IMR-90 (cell line): Measurements from ENCODE around the gene ZNF888. TPM values are rescaled to one million over a fixed set of nuclear protein-coding genes. Genes with fewer than 3 reads are reported as not detected.
"Not testable (repeated sequence)": the region's sequence is repeated elsewhere in the genome, so short reads cannot be mapped to it uniquely, and the experiment has no call there.

Experiments used
- ATAC-seq: fragments of 200-7000 bp; cut with Tn5 transposase; 2 replicates; pipeline ENCODE4 v1.9.1; 2020; ENCODE audit warnings: low read depth, mild to moderate bottlenecking, moderate library complexity
- BruUV-seq: library from RNA; stranded (reverse); fragments of 400-500 nt; replicated peaks from 2 replicates; lab custom pipeline; 2021; lab: Mats Ljungman, UMichigan
- CTCF ChIA-PET: fragments of 300-600 bp; formaldehyde crosslinking; extraction: SDS; loops from one replicate; lab custom pipeline; 2021; ENCODE audit warnings: antibody characterized with exemption; lab: Yijun Ruan, JAX
- POLR2A ChIA-PET: fragments of 300-600 bp; sonication (Branson Sonifier 250); formaldehyde crosslinking; loops from one replicate; lab custom pipeline; 2022; ENCODE audit warnings: antibody characterized with exemption; ENCODE audit not compliant: unreplicated experiment; lab: Charles Lee
- DNase-seq: peaks from one replicate; pipeline ENCODE4 v3.0.0; 2013
- H2AFZ ChIP-seq: replicated peaks from 2 replicates; pipeline ENCODE3; 2013; ENCODE audit warnings: low read length, mild to moderate bottlenecking; ENCODE audit not compliant: poor library complexity
- H2AK5ac ChIP-seq: 2 replicates; pipeline ENCODE4 v1.6.1; 2013; ENCODE audit warnings: low read depth, low read length, inconsistent platforms
- H2AK9ac ChIP-seq: replicated peaks from 2 replicates; pipeline ENCODE3; 2013; ENCODE audit warnings: mild to moderate bottlenecking, low read depth, low read length, moderate library complexity; ENCODE audit not compliant: poor library complexity
- H2BK120ac ChIP-seq: 2 replicates; pipeline ENCODE4 v1.6.1; 2013; ENCODE audit warnings: low read depth, low read length, inconsistent platforms
- H2BK15ac ChIP-seq: 3 replicates; pipeline ENCODE4 v1.6.1; 2013; ENCODE audit warnings: low read depth, low read length, inconsistent platforms
- H2BK20ac ChIP-seq: 2 replicates; pipeline ENCODE4 v1.6.1; 2013; ENCODE audit warnings: low read depth, mild to moderate bottlenecking, inconsistent platforms, low read length, moderate library complexity
- H2BK5ac ChIP-seq: 2 replicates; pipeline ENCODE4 v1.6.1; 2013; ENCODE audit warnings: mild to moderate bottlenecking, low read depth, low read length, inconsistent platforms; ENCODE audit not compliant: poor library complexity, severe bottlenecking
- H3K14ac ChIP-seq: replicated peaks from 2 replicates; pipeline ENCODE4 v1.6.1; 2013; ENCODE audit warnings: low read depth, low read length, inconsistent platforms
- H3K18ac ChIP-seq: 2 replicates; pipeline ENCODE4 v1.6.1; 2013; ENCODE audit warnings: low read depth, low read length, control low read depth
- H3K23ac ChIP-seq: 2 replicates; pipeline ENCODE4 v1.6.1; 2013; ENCODE audit warnings: low read depth, low read length, inconsistent platforms
- H3K27ac ChIP-seq: 2 replicates; pipeline ENCODE4 v1.5.1; 2013; ENCODE audit warnings: mild to moderate bottlenecking, control low read depth, low read length; ENCODE audit not compliant: insufficient read depth
- H3K27me3 ChIP-seq: 2 replicates; pipeline ENCODE4 v1.6.1; 2013; ENCODE audit warnings: low read length; ENCODE audit not compliant: control insufficient read depth, insufficient read depth
- H3K36me3 ChIP-seq: 2 replicates; pipeline ENCODE4 v1.6.1; 2013; ENCODE audit warnings: low read length, mixed read lengths; ENCODE audit not compliant: control insufficient read depth, insufficient read depth
- H3K4ac ChIP-seq: 2 replicates; pipeline ENCODE4 v1.6.1; 2013; ENCODE audit warnings: low read depth, low read length, inconsistent platforms
- H3K4me1 ChIP-seq: 2 replicates; pipeline ENCODE4 v1.6.1; 2013; ENCODE audit warnings: low read length, mixed read lengths; ENCODE audit not compliant: control insufficient read depth, insufficient read depth
- H3K4me2 ChIP-seq: 2 replicates; pipeline ENCODE4 v1.6.1; 2013; ENCODE audit warnings: low read depth, mild to moderate bottlenecking, control low read depth, low read length, moderate library complexity
- H3K4me3 ChIP-seq: 2 replicates; pipeline ENCODE4 v1.5.1; 2013; ENCODE audit warnings: low read depth, mild to moderate bottlenecking, control low read depth, low read length, moderate library complexity; ENCODE audit not compliant: insufficient read depth
- H3K56ac ChIP-seq: 2 replicates; pipeline ENCODE4 v1.6.1; 2013; ENCODE audit warnings: low read length, inconsistent platforms; ENCODE audit not compliant: insufficient read depth; ENCODE audit errors: extremely low read depth
- H3K79me1 ChIP-seq, 2 experiments: 2 replicates each; pipeline ENCODE4 v1.6.1; 2013; ENCODE audit warnings: low read length in 2 of 2, inconsistent platforms in 1 of 2, low read depth in 1 of 2
- H3K9ac ChIP-seq: 2 replicates; pipeline ENCODE4 v1.6.1; 2013; ENCODE audit warnings: low read depth, low read length, control low read depth
- H3K9me1 ChIP-seq: 2 replicates; pipeline ENCODE4 v1.6.1; 2013; ENCODE audit warnings: low read length, inconsistent platforms; ENCODE audit not compliant: insufficient read depth
- H3K9me3 ChIP-seq: 2 replicates; pipeline ENCODE4 v1.6.1; 2013; ENCODE audit warnings: low read length; ENCODE audit not compliant: control insufficient read depth, insufficient read depth
- H4K20me1 ChIP-seq: 2 replicates; pipeline ENCODE4 v1.6.1; 2013; ENCODE audit warnings: low read length, inconsistent platforms; ENCODE audit not compliant: insufficient read depth
- H4K5ac ChIP-seq: 2 replicates; pipeline ENCODE4 v1.6.1; 2013; ENCODE audit warnings: mild to moderate bottlenecking, low read depth, low read length, control low read depth
- H4K8ac ChIP-seq, 2 experiments: 2 replicates each; pipeline ENCODE4 v1.6.1; 2013; ENCODE audit warnings: low read depth in 2 of 2, low read length in 2 of 2, control low read depth in 1 of 2, inconsistent platforms in 1 of 2
- H4K91ac ChIP-seq: 2 replicates; pipeline ENCODE4 v1.6.1; 2013; ENCODE audit warnings: low read depth, low read length, inconsistent platforms; ENCODE audit not compliant: insufficient read depth
- WGBS, 2 experiments: methylation state at CpG; one replicate each; pipeline versions ENCODE4 v1.1.5 to v1.1.7; 2013; ENCODE audit warnings: missing lambda C conversion rate in 2 of 2; ENCODE audit not compliant: insufficient read length in 1 of 2; ENCODE audit errors: extremely low coverage in 2 of 2; 5-methylcytosine and 5-hydroxymethylcytosine counted together
- dilution Hi-C: fragments of 300-500 bp; cut with HindIII; formaldehyde crosslinking; loops from one replicate; pipeline ENCODE4 v1.14.3; 2018; ENCODE audit warnings: low sequenced_read_pairs; ENCODE audit not compliant: unreplicated experiment
- in situ Hi-C: fragments of 300-500 bp; cut with MboI; formaldehyde crosslinking; loops from 3 replicates; pipeline ENCODE4 v1.14.3; 2019; ENCODE audit warnings: low sequenced_read_pairs, inconsistent platforms, mixed read lengths
- intact Hi-C: fragments of 100-400 bp; cut with micrococcal nuclease; formaldehyde crosslinking; loops from 2 replicates; pipeline ENCODE4 v1.10.0; 2022
- polyA plus RNA-seq, 3 experiments: library from polyadenylated mRNA; depleted of rRNA; stranded (reverse); fragments of >200 nt; gene quantifications; 2 replicates each; pipeline ENCODE4 v1.2.3, GENCODE V29; 2012; ENCODE audit warnings: low replicate concordance in 1 of 3
- total RNA-seq: library from RNA; depleted of rRNA; stranded (reverse); fragments of >200 nt; gene quantifications from 2 replicates; pipeline ENCODE4 v1.2.3, GENCODE V29; 2012

ZNF888 gene
- total and polyA plus RNA-seq, 2 of the 4 experiments (the other 2 are of a cell fraction) = 0.82 to 6.1 TPM

GRCh38 chr19:52924641-52925040 lies 1.4 kb upstream of the ZNF888 start:
- H3K9ac ChIP-seq, BruUV-seq, H3K27ac ChIP-seq, H3K27me3 ChIP-seq, H3K18ac ChIP-seq, in situ Hi-C loops, H2BK5ac ChIP-seq, H4K91ac ChIP-seq, POLR2A ChIA-PET, H3K9me1 ChIP-seq, H3K4me2 ChIP-seq, H2AFZ ChIP-seq, H3K4ac ChIP-seq, H3K79me1 ChIP-seq, H2AK5ac ChIP-seq, H3K23ac ChIP-seq, H3K36me3 ChIP-seq, H3K14ac ChIP-seq, CTCF ChIA-PET, H2BK15ac ChIP-seq, H4K8ac ChIP-seq, H3K4me1 ChIP-seq, H3K56ac ChIP-seq, H4K20me1 ChIP-seq, H2BK20ac ChIP-seq, H4K5ac ChIP-seq, intact Hi-C loops, dilution Hi-C loops, H3K9me3 ChIP-seq, H3K4me3 ChIP-seq, H2BK120ac ChIP-seq, DNase-seq, ATAC-seq, H2AK9ac ChIP-seq: not testable (repeated sequence)
- 93% methylated on average over 2 of the region's 9 CpGs; no CpG with 5 or more reads in 1 of the 2 experiments for WGBS, 2 experiments
